ENCODE results near the gene KLRD1. TPM values are rescaled to one million over a fixed set of nuclear protein-coding genes. Genes with fewer than 3 reads are reported as not detected.

The KLRD1 gene
- polyA plus RNA-seq, 1 donor: 2.6 TPM

Other genes with a start within 250 kb of the KLRD1 start
- gene CLEC1A, start 208.9 kb upstream of the KLRD1 start, polyA plus RNA-seq: 2.5 TPM
- 8.3 TPM for gene CLEC7A, start 177.7 kb upstream of the KLRD1 start, polyA plus RNA-seq
- 2.6 TPM for gene OLR1, start 135.7 kb upstream of the KLRD1 start, polyA plus RNA-seq
- gene TMEM52B, start 128.8 kb upstream of the KLRD1 start, polyA plus RNA-seq: 1.3 TPM
- gene GABARAPL1, start 95.0 kb upstream of the KLRD1 start, polyA plus RNA-seq: 55.0 TPM
- 4.2 TPM for gene KLRK1, start 82.2 kb downstream of the KLRD1 start, polyA plus RNA-seq
- gene KLRC4, start 101.9 kb downstream of the KLRD1 start, polyA plus RNA-seq: 0.87 TPM
- gene KLRC3, start 112.7 kb downstream of the KLRD1 start, polyA plus RNA-seq: 0.72 TPM
- gene KLRC2, start 128.1 kb downstream of the KLRD1 start, polyA plus RNA-seq: 1.6 TPM
- gene KLRC1, start 145.5 kb downstream of the KLRD1 start, polyA plus RNA-seq: 3.7 TPM
- 2.8 TPM for gene EIF2S3B, start 198.0 kb downstream of the KLRD1 start, polyA plus RNA-seq